Subcutaneous abdominal adipose tissue (tissue), 5 donors: ENCODE data around the gene CATSPER4.
"Not testable (repeated sequence)": the region's sequence is repeated elsewhere in the genome, so short reads cannot be mapped to it uniquely, and the experiment has no call there.

Experiments used
- H3K27ac ChIP-seq: one replicate; pipeline ENCODE4 v1.7.0; 2013; ENCODE audit warnings: low read depth, mild to moderate bottlenecking, inconsistent platforms, low read length, moderate library complexity
- H3K27me3 ChIP-seq, 5 donors: one replicate each; pipeline ENCODE4 v1.7.0; 2013; ENCODE audit warnings: low read length in 5 of 5, inconsistent platforms in 1 of 5; ENCODE audit not compliant: control insufficient read depth in 5 of 5, insufficient read depth in 4 of 5
- H3K36me3 ChIP-seq, 5 donors: one replicate each; pipeline ENCODE4 v1.7.0; 2013; ENCODE audit warnings: low read length in 5 of 5; ENCODE audit not compliant: control insufficient read depth in 5 of 5, insufficient read depth in 5 of 5
- H3K4me1 ChIP-seq, 5 donors: one replicate each; pipeline ENCODE4 v1.7.0; 2013; ENCODE audit warnings: low read length in 5 of 5, mild to moderate bottlenecking in 3 of 5, moderate library complexity in 1 of 5; ENCODE audit not compliant: control insufficient read depth in 5 of 5, insufficient read depth in 5 of 5
- H3K4me3 ChIP-seq, 5 donors: one replicate each; pipeline ENCODE4 v1.7.0; 2013; ENCODE audit warnings: low read length in 5 of 5, low read depth in 1 of 5
- H3K9ac ChIP-seq, 5 donors: one replicate each; pipeline ENCODE4 v1.7.0; 2013; ENCODE audit warnings: low read length in 5 of 5, mild to moderate bottlenecking in 4 of 5, moderate library complexity in 3 of 5
- H3K9me3 ChIP-seq, 5 donors: one replicate each; pipeline ENCODE4 v1.7.0; 2013; ENCODE audit warnings: low read length in 5 of 5; ENCODE audit not compliant: control insufficient read depth in 5 of 5
- donor health status: healthy.
- donor health status: healthy.
- donor health status: healthy.
- donor health status: healthy.
- donor health status: healthy.

Gene CATSPER4

DNA sequence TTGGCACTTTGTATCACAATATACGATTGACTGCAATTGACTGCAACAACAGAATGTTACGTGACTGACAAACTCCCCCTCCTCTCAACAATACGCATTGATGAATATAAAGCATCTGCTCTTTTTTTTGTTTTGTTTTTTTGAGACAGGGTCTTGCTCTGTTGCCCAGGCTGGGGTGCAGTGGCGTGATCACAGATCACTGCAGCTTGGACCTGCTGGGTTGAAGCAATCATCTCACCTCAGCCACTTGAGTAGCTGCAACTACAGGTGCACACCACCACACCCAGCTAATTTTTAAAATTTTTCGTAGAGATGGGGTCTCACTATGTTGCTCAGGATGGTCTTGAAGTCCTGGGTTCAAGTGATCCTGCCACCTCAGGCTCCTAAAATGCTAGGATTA, 22.3 kb downstream of the CATSPER4 start:
- Histone ChIP-seq H3K9ac (no peak overlapping the region), H3K4me1 (no peaks in the 10 kb centered on the region), H3K36me3 (no peaks in the 10 kb centered on the region), H3K9me3 (no peaks in the 10 kb centered on the region), H3K27me3 (no peaks in the 10 kb centered on the region), H3K4me3 (no peak overlapping the region), H3K27ac (no peak overlapping the region)

DNA sequence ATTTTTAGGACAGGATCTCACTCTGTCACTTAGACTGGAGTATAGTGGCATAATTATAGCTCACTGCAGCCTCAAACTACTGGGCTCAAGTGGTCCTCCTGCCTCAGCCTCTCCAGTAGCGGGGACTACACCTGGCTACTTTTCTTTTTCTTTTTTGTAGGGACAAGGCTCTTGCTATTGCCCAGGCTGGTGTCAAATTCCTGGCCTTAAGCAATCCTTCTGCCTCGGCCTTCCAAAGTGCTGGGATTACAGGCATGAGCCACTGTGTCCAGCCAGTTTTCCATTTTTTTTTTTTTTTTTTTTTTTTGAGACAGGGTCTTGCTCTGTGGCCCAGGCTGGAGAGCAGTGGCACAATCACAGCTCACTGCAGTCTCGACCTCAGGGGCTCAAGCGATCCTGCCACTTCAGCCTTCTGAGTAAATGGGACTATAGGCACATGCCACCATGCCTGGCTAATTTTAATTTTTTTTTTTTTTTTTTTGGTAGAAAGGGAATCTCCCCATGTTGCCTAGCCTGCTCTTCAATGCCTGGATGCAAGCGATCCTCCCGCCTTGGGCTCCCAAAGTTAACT, 23.0 kb downstream of the CATSPER4 start:
- H3K4me3 ChIP-seq = no peak overlapping the region
- no peaks in the 10 kb centered on the region for H3K4me1 ChIP-seq
- H3K9me3 ChIP-seq = no peaks in the 10 kb centered on the region
- H3K9ac ChIP-seq = no peak overlapping the region
- no peaks in the 10 kb centered on the region for H3K27me3 ChIP-seq
- H3K27ac ChIP-seq = no peak overlapping the region
- H3K36me3 ChIP-seq = no peaks in the 10 kb centered on the region

DNA sequence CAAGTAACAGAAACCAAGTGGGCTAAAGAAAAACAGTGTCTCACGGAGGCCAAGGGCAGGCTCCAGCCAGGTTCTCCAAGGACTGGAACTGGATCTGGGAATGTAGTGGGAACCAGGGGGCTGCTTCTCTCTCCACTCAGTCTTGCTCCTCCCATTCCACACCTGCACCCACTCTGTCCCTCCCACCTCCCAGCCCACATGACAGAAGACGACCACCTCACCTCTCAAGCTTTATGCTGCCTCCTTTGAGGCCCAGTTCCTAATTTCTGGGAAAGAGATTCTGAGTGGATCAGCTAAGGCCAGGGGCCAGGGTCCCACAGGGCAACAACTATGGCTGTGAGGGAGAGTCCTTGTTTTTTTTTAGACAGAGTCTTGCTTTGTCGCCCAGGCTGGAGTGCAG, 24.8 kb downstream of the CATSPER4 start:
- Histone ChIP-seq H3K9me3 (no peaks in the 10 kb centered on the region), H3K27ac (no peak overlapping the region), H3K4me3 (no peak overlapping the region), H3K4me1 (no peaks in the 10 kb centered on the region), H3K36me3 (no peaks in the 10 kb centered on the region), H3K27me3 (peaks cover 0 to 4% (median 0%) of the 10 kb centered on the region in 5 donors), H3K9ac (no peak overlapping the region)

DNA sequence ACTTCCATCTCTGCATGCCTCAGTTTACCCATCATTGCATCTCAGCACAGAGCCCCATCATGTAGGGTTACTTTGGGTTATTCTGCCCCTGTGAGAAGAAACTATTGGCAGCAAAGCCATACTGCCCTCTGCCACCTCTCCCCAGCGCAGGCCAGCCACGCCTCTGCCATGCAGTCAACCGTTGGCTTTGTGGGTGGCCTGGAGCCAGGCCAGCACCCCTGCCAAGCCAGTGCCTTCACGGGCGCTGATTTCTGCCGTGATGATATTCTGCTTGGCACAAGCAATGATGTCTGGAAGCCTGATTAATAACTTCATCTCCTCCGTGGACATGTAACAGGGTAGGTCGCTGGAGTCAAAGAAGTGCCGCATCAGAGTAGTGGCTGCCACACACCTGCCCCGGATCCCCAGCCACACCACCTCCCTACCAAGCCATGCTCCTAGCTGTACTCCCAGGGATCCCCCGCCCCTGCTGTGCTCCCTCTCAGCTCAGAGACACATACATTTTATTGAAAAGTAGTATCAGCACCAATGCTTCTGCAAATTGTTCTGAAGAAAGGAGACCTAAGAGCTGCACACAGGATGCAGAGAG, 28.6 kb downstream of the CATSPER4 start:
- H3K27me3 ChIP-seq = peaks cover 0 to 13% (median 3%) of the 10 kb centered on the region in 5 donors
- H3K4me3 ChIP-seq = no peak overlapping the region
- H3K27ac ChIP-seq = no peak overlapping the region
- H3K9me3 ChIP-seq = no peaks in the 10 kb centered on the region
- no peaks in the 10 kb centered on the region for H3K36me3 ChIP-seq
- no peaks in the 10 kb centered on the region for H3K4me1 ChIP-seq
- H3K9ac ChIP-seq = no peak overlapping the region

- no peaks in the 10 kb centered on the region for H3K9me3 ChIP-seq
- H3K27ac ChIP-seq = no peak overlapping the region
- no peaks in the 10 kb centered on the region for H3K36me3 ChIP-seq
- no peak overlapping the region for H3K9ac ChIP-seq
- H3K4me1 ChIP-seq = peaks cover 0 to 6% (median 6%) of the 10 kb centered on the region in 5 donors
- no peak overlapping the region for H3K4me3 ChIP-seq
- H3K27me3 ChIP-seq = peaks cover 0 to 18% (median 6%) of the 10 kb centered on the region in 5 donors
Measured at GRCh38 chr1:26220199-26220912, 30.0 kb downstream of the CATSPER4 start.

DNA sequence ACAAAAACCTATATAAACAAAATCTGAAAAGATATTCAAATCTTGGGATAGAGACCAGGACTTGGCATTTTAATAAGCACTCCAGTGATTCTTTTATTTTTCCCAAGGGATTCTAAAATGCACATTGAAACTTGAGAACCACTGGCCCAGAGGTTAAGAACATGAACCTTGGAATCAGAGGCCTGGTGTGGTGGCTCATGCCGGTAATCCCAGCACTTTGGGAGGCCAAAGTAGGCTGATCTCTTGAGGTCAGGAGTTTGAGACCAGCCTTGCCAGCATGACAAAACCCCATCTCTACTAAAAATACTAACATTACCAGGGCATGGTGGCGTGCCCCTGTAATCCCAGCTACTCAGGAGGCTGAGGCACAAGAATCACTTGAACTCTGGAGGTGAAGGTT, 30.7 kb downstream of the CATSPER4 start:
- no peaks in the 10 kb centered on the region for H3K9me3 ChIP-seq
- H3K36me3 ChIP-seq = no peaks in the 10 kb centered on the region
- H3K9ac ChIP-seq = no peak overlapping the region
- peaks cover 0 to 23% (median 11%) of the 10 kb centered on the region in 5 donors for H3K27me3 ChIP-seq
- H3K27ac ChIP-seq = no peak overlapping the region
- no peak overlapping the region for H3K4me3 ChIP-seq
- H3K4me1 ChIP-seq = peaks cover 0 to 11% (median 11%) of the 10 kb centered on the region in 5 donors

DNA sequence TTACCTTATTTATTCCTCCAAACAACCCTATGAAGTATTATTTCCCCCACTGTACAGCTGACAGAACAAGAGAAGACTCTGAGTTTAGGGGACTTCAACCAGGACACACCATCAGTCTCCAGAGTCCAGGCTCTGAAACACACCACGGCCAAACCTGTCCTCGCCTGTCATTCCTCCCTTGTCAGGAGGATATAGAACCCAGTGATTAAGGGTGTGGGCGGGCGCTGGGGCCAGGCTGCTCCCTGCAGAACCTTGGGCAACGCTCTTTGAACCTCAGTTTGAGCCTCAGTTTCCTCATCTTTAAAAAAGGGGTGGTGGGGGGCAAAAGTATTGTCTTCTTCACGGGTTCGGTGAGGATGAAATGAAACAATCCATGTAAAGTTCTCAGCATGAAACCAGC, 34.2 kb downstream of the CATSPER4 start:
- Histone ChIP-seq H3K9me3 (no peaks in the 10 kb centered on the region), H3K4me3 (peak overlapping the region in 3 of 5 donors; percentile 53 to 62 (median 54)), H3K4me1 (peaks cover 0 to 11% (median 11%) of the 10 kb centered on the region in 5 donors), H3K27ac (no peak overlapping the region), H3K36me3 (no peaks in the 10 kb centered on the region), H3K9ac (no peak overlapping the region), H3K27me3 (peaks cover 3 to 30% (median 17%) of the 10 kb centered on the region in 5 donors)

GRCh38 chr1:26225033-26225831, 34.8 kb downstream of the CATSPER4 start:
- peaks cover 3 to 27% (median 17%) of the 10 kb centered on the region in 5 donors for H3K27me3 ChIP-seq
- no peak overlapping the region for H3K27ac ChIP-seq
- H3K36me3 ChIP-seq = no peaks in the 10 kb centered on the region
- H3K4me1 ChIP-seq = peaks cover 0 to 11% (median 11%) of the 10 kb centered on the region in 5 donors
- H3K9ac ChIP-seq = peak overlapping the region in 2 of 5 donors; percentile 5 to 64
- H3K9me3 ChIP-seq = no peaks in the 10 kb centered on the region
- H3K4me3 ChIP-seq = peak overlapping the region; percentile 42 to 62 (median 54)

- not testable (repeated sequence) for H3K27me3 ChIP-seq, H3K9me3 ChIP-seq, H3K36me3 ChIP-seq, H3K9ac ChIP-seq, H3K27ac ChIP-seq, H3K4me3 ChIP-seq
- peaks cover 0 to 18% (median 15%) of the 10 kb centered on the region in 5 donors for H3K4me1 ChIP-seq
Measured at GRCh38 chr1:26230682-26231081, 40.3 kb downstream of the CATSPER4 start.
